Measurements from ENCODE around the gene GP1BA.

The GP1BA gene

GRCh38 chr17:4960279-4960922, 28.3 kb downstream of the GP1BA start:
- Histone ChIP-seq H3K4me3 (ENCODE audit: low read length) (no peak overlapping the region), H3K9ac (ENCODE audit: low read length) (no peak overlapping the region), H3K4me1 (ENCODE audit: control insufficient read depth, low read depth, low read length) (peaks cover 8% of the 10 kb centered on the region), H3K36me3 (ENCODE audit: control insufficient read depth, low read depth, low read length) (peaks cover 8% of the 10 kb centered on the region), H3K27ac (ENCODE audit: low read length) (no peak overlapping the region), H3K27me3 (ENCODE audit: control insufficient read depth, insufficient read depth, low read length) (no peaks in the 10 kb centered on the region), H3K9me3 (ENCODE audit: control insufficient read depth, low read depth, low read length) (no peaks in the 10 kb centered on the region)

GRCh38 chr17:4965311-4965986, 33.4 kb downstream of the GP1BA start:
- Histone ChIP-seq H3K9ac (ENCODE audit: low read length) (no peak overlapping the region), H3K9me3 (ENCODE audit: control insufficient read depth, low read depth, low read length) (no peaks in the 10 kb centered on the region), H3K4me1 (ENCODE audit: control insufficient read depth, low read depth, low read length) (peaks cover 13% of the 10 kb centered on the region), H3K36me3 (ENCODE audit: control insufficient read depth, low read depth, low read length) (no peaks in the 10 kb centered on the region), H3K27me3 (ENCODE audit: control insufficient read depth, insufficient read depth, low read length) (no peaks in the 10 kb centered on the region), H3K4me3 (ENCODE audit: low read length) (no peak overlapping the region), H3K27ac (ENCODE audit: low read length) (no peak overlapping the region)

GRCh38 chr17:4966844-4967538, 34.9 kb downstream of the GP1BA start:
- Histone ChIP-seq H3K9ac (ENCODE audit: low read length) (peak overlapping the region; percentile 91), H3K4me1 (ENCODE audit: control insufficient read depth, low read depth, low read length) (peaks cover 13% of the 10 kb centered on the region), H3K4me3 (ENCODE audit: low read length) (peak overlapping the region; percentile 92), H3K9me3 (ENCODE audit: control insufficient read depth, low read depth, low read length) (no peaks in the 10 kb centered on the region), H3K27ac (ENCODE audit: low read length) (peak overlapping the region; percentile 89), H3K36me3 (ENCODE audit: control insufficient read depth, low read depth, low read length) (peaks cover 4% of the 10 kb centered on the region), H3K27me3 (ENCODE audit: control insufficient read depth, insufficient read depth, low read length) (peaks cover 4% of the 10 kb centered on the region)

GRCh38 chr17:4967539-4968485, 35.7 kb downstream of the GP1BA start, which contains the start of gene SPAG7:
Gene SPAG7, minus strand, starts transcription at chr17:4967817. Its CDS starts 13 bp downstream, at chr17:4967804.
- Histone ChIP-seq H3K36me3 (ENCODE audit: control insufficient read depth, low read depth, low read length) (peaks cover 4% of the 10 kb centered on the region), H3K4me1 (ENCODE audit: control insufficient read depth, low read depth, low read length) (peaks cover 17% of the 10 kb centered on the region), H3K9ac (ENCODE audit: low read length) (peak within 1 kb of the TSS; percentile 91), H3K4me3 (ENCODE audit: low read length) (peak within 1 kb of the TSS; percentile 92), H3K27ac (ENCODE audit: low read length) (peak within 1 kb of the TSS; percentile 89), H3K27me3 (ENCODE audit: control insufficient read depth, insufficient read depth, low read length) (peaks cover 10% of the 10 kb centered on the region), H3K9me3 (ENCODE audit: control insufficient read depth, low read depth, low read length) (no peaks in the 10 kb centered on the region)

GRCh38 chr17:4968486-4969046, 36.5 kb downstream of the GP1BA start:
- Histone ChIP-seq H3K4me3 (ENCODE audit: low read length) (peak overlapping the region; percentile 92), H3K9me3 (ENCODE audit: control insufficient read depth, low read depth, low read length) (no peaks in the 10 kb centered on the region), H3K9ac (ENCODE audit: low read length) (peak overlapping the region; percentile 91), H3K36me3 (ENCODE audit: control insufficient read depth, low read depth, low read length) (peaks cover 4% of the 10 kb centered on the region), H3K27me3 (ENCODE audit: control insufficient read depth, insufficient read depth, low read length) (peaks cover 18% of the 10 kb centered on the region), H3K27ac (ENCODE audit: low read length) (peak overlapping the region; percentile 81), H3K4me1 (ENCODE audit: control insufficient read depth, low read depth, low read length) (peaks cover 17% of the 10 kb centered on the region)

GRCh38 chr17:4969047-4969550, 37.0 kb downstream of the GP1BA start:
- Histone ChIP-seq H3K36me3 (ENCODE audit: control insufficient read depth, low read depth, low read length) (peaks cover 4% of the 10 kb centered on the region), H3K4me3 (ENCODE audit: low read length) (peak overlapping the region; percentile 92), H3K9me3 (ENCODE audit: control insufficient read depth, low read depth, low read length) (no peaks in the 10 kb centered on the region), H3K4me1 (ENCODE audit: control insufficient read depth, low read depth, low read length) (peaks cover 17% of the 10 kb centered on the region), H3K9ac (ENCODE audit: low read length) (peak overlapping the region; percentile 91), H3K27me3 (ENCODE audit: control insufficient read depth, insufficient read depth, low read length) (peaks cover 23% of the 10 kb centered on the region), H3K27ac (ENCODE audit: low read length) (peak overlapping the region; percentile 81)

GRCh38 chr17:4969551-4970173, 37.6 kb downstream of the GP1BA start:
- H3K9ac ChIP-seq (ENCODE audit: low read length): peak overlapping the region; percentile 91
- peak overlapping the region; percentile 92 for H3K4me3 ChIP-seq (ENCODE audit: low read length)

GRCh38 chr17:4970273-4970672, 38.2 kb downstream of the GP1BA start:
- Histone ChIP-seq H3K27ac (ENCODE audit: low read length) (no peak overlapping the region), H3K9ac (ENCODE audit: low read length) (no peak overlapping the region), H3K27me3 (ENCODE audit: control insufficient read depth, insufficient read depth, low read length) (peaks cover 35% of the 10 kb centered on the region), H3K36me3 (ENCODE audit: control insufficient read depth, low read depth, low read length) (peaks cover 4% of the 10 kb centered on the region), H3K9me3 (ENCODE audit: control insufficient read depth, low read depth, low read length) (no peaks in the 10 kb centered on the region), H3K4me3 (ENCODE audit: low read length) (no peak overlapping the region), H3K4me1 (ENCODE audit: control insufficient read depth, low read depth, low read length) (peaks cover 17% of the 10 kb centered on the region)

More at GRCh38 chr17:4969551-4970173, 37.6 kb downstream of the GP1BA start:
- Histone ChIP-seq H3K9me3 (ENCODE audit: control insufficient read depth, low read depth, low read length) (no peaks in the 10 kb centered on the region), H3K27me3 (ENCODE audit: control insufficient read depth, insufficient read depth, low read length) (peaks cover 29% of the 10 kb centered on the region), H3K27ac (ENCODE audit: low read length) (no peak overlapping the region), H3K36me3 (ENCODE audit: control insufficient read depth, low read depth, low read length) (peaks cover 4% of the 10 kb centered on the region), H3K4me1 (ENCODE audit: control insufficient read depth, low read depth, low read length) (peaks cover 17% of the 10 kb centered on the region)

GRCh38 chr17:4971826-4972225, 39.7 kb downstream of the GP1BA start:
- peaks cover 49% of the 10 kb centered on the region for H3K27me3 ChIP-seq (ENCODE audit: control insufficient read depth, insufficient read depth, low read length)
- no peaks in the 10 kb centered on the region for H3K9me3 ChIP-seq (ENCODE audit: control insufficient read depth, low read depth, low read length)
- no peak overlapping the region for H3K4me3 ChIP-seq (ENCODE audit: low read length)
- H3K27ac ChIP-seq (ENCODE audit: low read length): no peak overlapping the region
- no peak overlapping the region for H3K9ac ChIP-seq (ENCODE audit: low read length)
- peaks cover 10% of the 10 kb centered on the region for H3K4me1 ChIP-seq (ENCODE audit: control insufficient read depth, low read depth, low read length)
- H3K36me3 ChIP-seq (ENCODE audit: control insufficient read depth, low read depth, low read length): peaks cover 4% of the 10 kb centered on the region

GRCh38 chr17:4972322-4972721, 40.2 kb downstream of the GP1BA start:
- Histone ChIP-seq H3K27me3 (ENCODE audit: control insufficient read depth, insufficient read depth, low read length) (peaks cover 54% of the 10 kb centered on the region), H3K4me3 (ENCODE audit: low read length) (no peak overlapping the region), H3K36me3 (ENCODE audit: control insufficient read depth, low read depth, low read length) (peaks cover 4% of the 10 kb centered on the region), H3K27ac (ENCODE audit: low read length) (no peak overlapping the region), H3K9ac (ENCODE audit: low read length) (no peak overlapping the region), H3K4me1 (ENCODE audit: control insufficient read depth, low read depth, low read length) (peaks cover 10% of the 10 kb centered on the region), H3K9me3 (ENCODE audit: control insufficient read depth, low read depth, low read length) (no peaks in the 10 kb centered on the region)

Data from iPS-18a (cell line).